GM21526 (cell line): Measurements from ENCODE around the gene HIC2.
A peak's percentile ranks its signal among the peaks of the same experiment; 100 is the strongest.
"Not testable (repeated sequence)": the region's sequence is repeated elsewhere in the genome, so short reads cannot be mapped to it uniquely, and the experiment has no call there.

ENCODE experiments used
- ATAC-seq: cut with Tn5 transposase; IDR thresholded peaks from one replicate; pipeline ENCODE4 v1.9.1; 2021; ENCODE audit warnings: moderate library complexity; ENCODE audit not compliant: unreplicated experiment, low FRiP score

The HIC2 gene, protein sequence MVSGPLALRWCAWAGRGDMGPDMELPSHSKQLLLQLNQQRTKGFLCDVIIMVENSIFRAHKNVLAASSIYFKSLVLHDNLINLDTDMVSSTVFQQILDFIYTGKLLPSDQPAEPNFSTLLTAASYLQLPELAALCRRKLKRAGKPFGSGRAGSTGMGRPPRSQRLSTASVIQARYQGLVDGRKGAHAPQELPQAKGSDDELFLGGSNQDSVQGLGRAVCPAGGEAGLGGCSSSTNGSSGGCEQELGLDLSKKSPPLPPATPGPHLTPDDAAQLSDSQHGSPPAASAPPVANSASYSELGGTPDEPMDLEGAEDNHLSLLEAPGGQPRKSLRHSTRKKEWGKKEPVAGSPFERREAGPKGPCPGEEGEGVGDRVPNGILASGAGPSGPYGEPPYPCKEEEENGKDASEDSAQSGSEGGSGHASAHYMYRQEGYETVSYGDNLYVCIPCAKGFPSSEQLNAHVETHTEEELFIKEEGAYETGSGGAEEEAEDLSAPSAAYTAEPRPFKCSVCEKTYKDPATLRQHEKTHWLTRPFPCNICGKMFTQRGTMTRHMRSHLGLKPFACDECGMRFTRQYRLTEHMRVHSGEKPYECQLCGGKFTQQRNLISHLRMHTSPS

DNA sequence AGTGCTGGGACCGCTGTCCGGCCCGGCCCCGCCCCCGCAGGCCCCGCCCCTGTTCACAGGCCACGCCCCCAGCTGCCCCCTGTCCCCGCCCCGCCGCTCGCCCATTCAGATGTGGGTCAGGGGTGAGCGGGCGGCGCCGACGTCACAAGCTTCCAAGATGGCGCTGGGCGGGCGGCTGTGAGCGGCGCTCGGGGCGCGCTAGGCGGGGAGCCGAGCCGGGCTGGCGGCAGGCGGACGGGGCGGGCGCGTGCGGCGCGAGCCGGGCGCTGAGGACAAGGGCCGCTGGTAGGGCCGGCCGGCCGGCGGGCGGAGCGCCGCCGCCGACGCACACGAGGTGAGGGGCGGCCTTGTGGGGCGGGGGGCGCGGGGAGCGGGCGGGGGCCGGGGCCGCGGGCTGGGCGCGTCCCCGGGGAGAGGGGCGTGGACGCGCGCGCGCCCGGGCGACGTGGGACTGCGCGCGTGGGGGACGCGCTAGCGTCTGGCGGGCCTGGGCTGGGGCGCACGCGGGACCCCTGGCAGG, at the start of gene HIC2:
HIC2 (plus strand) TSS at position 145 of the 520 bp plus-strand sequence. CDS start 25,461 bp downstream, outside the sequence.
- peak; percentile 61 for ATAC-seq

DNA sequence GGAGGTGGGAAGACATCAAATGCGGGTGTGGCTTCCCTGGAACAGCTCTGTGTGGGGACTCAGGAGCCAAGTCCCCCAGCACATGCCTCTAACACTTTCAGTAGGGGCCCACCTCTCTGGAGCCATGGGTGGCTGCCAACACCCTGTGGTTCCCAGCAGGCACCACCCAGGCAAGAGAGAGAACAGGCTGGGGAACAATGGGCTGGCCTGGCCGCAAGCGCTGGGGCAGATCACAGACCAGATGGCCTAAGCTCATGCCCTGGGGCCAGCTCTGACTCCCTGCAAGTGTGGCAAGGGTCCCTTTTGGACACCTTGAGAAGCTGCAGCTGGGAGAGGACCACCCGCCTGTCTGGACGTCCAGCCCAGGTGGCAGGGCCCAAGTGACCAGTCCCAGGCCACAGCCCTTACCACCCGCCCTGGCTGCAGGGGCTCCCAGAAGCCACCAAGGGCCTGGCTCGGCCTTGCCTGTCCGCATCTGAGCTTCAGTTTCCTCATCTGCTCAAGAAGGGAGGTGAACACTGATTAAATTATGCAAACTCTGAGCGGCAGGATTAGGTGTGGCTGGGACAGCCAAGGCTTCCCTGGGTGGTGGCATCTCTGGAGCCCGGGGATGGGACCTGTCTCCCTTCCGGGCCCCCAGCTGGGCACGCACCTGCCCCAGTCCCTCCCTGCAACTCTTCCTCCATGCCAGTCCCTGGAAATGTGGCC, 48.4 kb upstream of the HIC2 start:
- ATAC-seq: not testable (repeated sequence)

DNA sequence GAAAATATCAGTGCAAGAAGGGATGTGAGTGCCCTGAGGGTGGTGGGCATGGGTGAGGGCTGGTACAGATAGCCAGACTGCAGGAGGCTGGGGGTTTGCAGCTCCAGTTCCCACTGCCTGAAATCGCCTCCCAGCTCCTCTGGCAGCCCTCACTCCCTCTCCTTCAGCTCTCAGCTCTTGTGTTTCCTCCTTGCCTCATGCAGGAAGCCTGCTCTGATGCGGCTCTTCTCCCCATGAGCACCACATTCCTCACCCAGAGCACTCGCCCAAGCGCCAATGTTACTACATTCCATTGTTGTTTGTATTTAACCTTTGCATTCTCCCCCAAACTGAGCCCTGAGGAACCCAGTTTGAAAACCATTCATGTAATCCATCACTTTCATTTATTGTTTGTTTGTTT, 41.3 kb upstream of the HIC2 start:
- ATAC-seq: not testable (repeated sequence)

DNA sequence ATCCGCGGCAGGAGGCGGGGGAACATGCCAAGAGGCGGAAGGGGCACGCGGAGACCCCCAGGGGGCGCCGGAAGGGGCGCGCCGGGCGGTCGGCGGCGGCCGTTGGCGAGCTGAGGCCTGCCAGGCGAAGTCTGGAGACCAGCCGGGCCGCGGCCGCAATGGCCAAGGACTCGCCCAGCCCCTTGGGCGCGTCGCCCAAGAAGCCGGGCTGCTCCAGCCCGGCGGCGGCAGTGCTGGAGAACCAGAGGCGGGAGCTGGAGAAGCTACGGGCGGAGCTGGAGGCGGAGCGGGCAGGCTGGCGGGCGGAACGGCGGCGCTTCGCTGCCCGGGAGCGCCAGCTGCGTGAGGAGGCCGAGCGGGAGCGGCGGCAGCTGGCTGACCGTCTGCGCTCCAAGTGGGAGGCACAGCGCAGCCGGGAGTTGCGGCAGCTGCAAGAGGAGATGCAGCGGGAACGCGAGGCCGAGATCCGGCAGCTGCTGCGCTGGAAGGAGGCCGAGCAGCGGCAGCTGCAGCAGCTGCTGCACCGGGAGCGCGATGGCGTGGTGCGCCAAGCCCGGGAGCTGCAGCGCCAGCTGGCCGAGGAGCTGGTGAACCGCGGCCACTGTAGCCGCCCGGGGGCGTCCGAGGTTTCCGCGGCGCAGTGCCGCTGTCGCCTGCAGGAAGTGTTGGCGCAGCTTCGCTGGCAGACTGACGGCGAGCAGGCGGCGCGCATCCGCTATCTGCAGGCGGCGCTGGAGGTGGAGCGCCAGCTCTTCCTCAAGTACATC, 33.3 kb upstream of the HIC2 start, which contains the start of gene RIMBP3B:
RIMBP3B (plus strand) TSS at position 51 of the 767 bp plus-strand sequence; CDS start at position 159, 108 bp downstream.
- ATAC-seq: not testable (repeated sequence)

DNA sequence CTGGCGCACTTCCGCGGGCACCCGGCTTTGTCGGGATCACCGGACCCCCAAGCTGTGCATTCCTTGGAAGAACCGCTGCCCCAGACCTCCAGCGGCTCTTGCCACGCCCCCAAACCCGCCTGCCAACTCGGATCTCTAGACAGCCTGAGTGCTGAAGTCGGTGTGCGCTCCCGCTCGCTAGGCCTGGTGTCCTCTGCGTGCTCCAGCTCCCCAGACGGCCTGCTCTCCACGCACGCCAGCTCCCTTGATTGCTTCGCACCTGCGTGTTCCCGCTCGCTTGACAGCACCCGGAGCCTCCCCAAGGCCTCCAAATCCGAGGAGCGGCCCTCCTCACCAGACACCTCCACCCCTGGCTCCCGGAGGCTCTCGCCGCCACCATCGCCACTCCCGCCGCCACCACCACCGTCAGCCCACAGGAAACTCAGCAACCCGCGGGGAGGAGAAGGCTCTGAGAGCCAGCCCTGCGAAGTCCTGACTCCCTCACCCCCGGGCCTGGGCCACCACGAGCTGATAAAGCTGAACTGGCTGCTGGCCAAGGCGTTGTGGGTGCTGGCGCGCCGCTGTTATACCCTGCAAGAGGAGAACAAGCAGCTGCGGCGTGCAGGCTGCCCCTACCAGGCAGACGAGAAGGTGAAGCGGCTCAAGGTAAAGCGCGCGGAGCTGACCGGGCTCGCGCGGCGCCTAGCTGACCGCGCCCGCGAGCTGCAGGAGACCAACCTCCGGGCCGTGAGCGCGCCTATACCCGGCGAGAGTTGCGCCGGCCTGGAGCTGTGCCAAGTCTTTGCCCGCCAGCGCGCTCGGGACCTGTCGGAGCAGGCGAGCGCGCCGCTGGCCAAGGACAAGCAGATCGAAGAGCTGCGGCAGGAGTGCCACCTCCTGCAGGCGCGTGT, 32.5 kb upstream of the HIC2 start:
- not testable (repeated sequence) for ATAC-seq

DNA sequence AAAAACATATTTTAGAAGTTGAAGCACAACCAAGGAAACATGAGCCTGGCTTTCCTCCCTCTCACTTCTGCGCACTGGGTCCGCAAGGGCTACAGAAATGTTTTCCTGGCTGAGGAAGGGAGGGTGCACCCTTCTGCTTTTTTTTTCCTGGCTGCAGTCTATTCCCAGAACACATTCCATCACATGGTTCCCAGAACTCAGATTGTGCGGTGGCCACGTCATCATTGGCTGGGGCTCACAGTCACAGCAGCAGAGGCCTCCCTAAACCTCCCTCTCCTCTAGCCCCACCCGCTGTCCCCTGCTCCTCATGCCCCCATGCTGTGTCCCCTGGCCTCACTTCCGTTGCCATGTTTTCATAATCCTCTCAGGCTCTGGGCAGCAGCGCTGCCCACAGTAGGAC, 27.7 kb upstream of the HIC2 start:
- ATAC-seq: not testable (repeated sequence)

DNA sequence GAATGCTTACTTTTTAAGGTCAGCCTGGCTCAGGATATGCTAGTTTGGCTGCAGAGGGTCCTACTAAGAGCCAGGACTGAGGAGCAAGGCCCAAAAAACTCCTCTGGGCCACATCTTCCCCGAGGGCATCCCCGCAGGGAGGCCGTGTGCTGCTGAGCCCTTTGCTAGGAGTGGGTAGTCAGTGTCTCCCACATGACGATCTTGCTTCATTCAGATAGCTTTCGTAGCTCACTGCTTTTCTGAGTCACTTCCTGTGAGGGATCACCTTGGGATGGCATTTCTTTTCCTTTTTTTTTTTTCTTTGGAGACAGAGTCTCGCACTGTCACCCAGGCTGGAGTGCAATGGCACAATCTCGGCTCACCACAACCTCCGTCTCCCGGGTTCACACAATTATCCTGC, 27.2 kb upstream of the HIC2 start:
- ATAC-seq: not testable (repeated sequence)

DNA sequence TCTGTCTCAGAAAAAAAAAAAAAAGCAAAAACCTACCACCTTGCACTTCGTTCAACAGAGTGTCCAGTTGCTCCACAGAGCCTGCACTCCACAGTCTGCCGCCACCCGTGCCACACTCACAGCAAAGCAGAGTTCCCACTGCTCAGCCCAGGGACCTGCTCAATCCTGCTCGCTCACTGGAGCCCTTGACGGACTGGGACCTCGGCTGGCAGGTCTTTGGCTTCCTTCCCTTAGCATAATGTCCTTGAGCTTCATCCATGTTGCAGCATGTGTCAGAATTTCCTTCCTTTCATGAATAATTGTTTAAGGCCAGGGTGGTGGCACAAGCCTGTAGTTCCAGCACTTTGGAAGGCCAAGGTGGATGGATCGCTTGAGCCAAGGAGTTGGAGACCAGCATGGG, 22.6 kb upstream of the HIC2 start:
- ATAC-seq: not testable (repeated sequence)

DNA sequence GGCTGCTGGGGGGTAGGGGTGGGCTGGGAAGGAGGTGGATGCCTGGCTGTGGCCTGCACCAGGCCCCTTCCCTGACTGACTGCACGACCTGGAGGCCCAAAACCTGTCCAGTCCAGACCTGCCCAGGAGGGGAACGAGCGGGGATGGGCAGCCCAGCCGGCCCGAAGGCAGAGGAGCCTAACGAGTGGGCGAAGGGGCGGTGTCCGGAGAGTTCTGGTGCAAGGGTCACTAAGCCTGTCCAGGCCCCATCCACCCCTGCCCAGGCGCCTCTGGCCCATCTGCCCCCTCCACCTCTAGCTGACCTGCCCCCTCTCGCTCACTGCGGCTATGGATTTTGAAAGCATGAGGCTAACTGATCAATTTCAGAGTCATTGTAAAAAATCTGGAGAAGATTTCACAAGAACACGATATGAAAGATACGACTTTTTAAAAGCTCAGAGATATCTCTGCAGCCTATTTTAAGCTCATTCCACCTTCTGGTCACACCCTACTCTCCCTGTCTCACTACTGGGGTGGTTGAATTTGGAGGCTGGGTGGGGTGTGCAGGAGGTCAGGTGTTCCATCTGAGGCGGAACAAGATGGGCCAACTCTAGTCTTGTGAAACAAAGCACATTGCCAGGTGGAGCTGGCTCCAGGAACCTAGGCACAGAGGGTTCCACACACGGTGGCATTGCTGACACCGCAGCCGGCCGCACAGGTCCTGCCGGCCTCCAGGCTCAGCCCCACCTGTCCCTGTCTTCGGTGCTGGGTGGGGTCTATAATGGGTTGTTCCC, 15.8 kb upstream of the HIC2 start:
- ATAC-seq: not testable (repeated sequence)

DNA sequence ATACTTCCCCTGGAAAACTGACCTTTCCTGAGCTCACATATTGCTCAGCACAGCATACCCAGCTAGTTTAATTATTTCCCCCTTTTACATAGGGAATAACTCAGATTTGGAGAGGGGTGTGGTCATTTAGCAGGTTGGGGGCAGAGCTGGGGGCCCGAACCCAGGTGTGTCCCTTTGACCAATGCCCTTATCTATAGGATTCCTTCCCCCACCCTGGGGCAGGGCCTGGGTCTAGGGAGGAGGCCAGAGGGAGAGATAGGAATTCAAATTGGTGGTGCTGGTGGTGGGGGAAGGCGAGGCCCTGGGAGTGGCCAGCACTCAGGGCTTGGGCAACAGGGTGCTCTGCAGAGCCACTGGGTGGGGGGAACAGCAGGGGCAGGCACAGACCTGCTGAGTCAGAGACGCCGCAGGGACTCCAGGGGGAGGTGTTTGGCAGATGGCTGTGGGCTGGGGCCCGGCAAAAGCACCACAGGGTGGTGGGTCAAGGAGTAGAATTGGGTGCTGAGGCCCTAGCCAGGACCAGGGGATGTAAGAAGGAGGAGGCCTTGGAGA, 14.3 kb upstream of the HIC2 start:
- ATAC-seq: not testable (repeated sequence)

DNA sequence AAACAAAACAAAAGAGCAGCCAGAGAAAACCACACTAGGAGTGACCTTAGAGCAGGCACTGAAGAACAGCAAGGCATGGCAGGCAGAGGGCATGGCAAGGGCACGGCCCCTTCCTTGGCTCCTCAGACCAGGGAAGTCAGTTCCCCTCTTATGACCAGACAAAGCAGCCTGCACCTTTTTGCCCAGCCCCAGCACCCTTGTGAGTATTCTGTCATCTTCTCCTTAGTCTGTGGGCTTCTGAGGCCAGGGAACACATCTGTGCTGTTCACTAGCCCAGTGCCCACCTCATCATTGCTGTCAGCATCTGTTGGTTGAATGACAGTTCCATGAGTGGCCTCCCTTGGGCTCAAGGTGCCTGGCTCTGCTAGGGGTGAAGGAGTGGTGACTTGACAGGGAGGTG, 10.0 kb upstream of the HIC2 start:
- not testable (repeated sequence) for ATAC-seq

DNA sequence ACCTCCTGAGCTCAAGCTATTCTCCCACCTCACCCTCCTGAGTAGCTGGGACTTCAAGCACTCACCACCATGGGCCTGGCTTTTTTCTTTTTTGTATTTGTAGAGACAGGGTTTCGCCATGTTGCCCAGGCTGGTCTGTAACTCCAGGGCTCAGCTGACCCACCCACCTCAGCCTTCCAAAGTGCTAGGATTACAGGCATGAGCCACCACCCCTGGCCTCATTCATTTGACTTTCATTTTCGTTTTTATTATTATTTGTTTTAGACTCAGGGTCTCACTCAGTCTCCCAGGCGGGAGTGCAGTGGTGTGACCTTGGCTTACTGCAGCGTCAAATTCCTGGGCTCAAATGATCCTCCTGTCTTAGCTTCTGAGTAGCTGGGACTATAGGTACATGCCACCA, 9.4 kb upstream of the HIC2 start:
- ATAC-seq: not testable (repeated sequence)

DNA sequence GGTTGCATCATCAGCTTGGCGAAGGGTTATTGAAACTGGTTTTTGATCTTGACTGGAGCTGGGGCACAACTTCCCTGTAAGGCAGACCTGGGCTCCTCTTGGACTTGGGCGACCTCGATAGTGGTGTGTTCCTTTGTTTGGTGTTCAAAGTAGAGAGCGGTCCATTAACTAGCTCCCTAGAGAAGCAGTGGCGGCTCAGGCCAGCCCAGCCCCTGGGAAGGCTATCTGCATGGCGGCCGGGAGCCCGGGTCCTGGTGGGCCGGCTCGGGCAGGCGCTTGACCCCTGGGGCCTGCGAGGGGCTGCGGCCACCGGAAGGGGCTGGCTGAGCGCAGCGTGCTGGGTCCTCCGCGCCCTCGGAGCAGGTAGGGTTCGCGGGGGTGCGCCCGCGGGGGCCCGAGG, 796 bp upstream of the HIC2 start:
- ATAC-seq: not testable (repeated sequence)

DNA sequence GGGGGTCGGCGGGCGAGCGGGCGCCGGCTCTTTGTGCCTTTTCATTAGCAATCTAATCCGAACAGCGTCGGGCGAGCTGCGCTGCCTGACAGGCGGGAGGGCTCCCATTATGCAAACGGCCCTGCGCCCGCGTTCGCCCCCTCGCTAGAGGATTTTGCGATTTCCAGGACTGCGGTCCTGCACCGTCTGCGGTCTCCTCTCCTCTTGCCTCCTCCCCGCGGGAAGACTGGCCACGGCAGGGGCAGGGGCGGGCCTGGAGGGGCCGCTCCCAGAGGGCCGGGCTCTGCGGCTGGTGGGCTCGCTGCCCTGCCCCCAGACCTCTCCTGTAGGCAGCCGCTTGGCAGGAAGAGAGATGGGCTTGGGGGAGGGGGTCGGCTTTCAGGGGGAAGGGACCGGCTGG, 682 bp downstream of the HIC2 start:
- peak; percentile 21 for ATAC-seq

DNA sequence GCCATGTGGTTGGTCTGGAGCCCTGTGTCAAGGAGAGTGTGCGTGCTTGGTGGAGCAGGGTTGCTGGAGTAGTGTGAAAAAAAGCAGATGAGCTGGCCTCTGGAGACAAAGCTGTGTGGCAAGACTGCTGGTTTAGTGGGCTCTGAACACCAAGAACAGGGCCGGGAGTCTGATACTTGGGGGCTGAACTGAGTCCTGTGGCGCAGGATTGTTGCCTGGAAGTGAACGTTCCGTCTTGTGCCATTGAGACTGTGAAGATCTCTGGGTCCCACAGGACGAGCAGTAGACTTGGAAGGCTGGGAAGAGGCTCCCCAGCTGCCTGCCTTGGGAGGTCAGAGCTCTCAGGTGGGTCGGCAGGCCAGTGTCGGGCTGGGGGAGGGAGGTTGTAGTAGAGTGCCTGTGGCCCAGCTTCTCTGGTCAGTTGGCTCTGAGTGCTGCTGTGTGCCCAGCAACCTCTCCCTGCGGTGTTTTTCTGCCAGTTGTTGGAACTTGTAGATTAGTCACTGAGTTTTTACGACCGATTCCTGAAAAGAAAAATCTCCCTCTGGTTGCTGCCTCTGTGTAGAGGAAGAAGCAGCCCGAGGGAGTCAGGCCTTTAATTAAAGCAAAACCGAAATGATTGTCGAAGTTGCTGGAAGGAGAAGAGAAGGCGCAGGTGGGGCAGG, 1.9 kb downstream of the HIC2 start:
- not testable (repeated sequence) for ATAC-seq

DNA sequence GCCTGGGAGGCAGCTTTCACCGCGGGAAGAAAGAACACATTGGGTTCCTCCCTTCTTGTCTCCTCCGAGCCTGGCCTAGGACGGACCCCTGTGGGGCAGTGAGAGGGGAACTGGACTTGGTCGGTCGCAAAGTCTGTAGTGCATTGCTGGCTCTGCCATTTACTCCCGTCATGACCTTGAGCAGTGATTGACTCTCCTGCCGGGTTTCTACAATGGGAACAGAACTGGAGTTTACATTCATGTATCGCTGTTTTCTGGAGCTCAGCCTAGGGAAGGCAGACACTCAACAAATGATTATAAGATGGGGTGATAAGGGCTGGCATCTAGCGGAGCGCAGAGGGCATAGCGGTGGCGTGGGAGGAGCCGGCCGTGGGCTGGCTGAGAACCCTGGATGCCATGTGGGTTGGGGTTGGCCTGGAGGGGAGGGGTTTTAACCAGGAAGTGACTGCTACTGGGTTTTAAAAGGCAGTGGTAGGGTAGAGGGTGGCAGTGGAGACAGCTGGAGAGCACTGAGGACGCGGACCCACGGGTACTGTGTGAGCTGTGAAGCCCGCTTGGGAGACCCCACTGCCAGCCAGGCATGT, 3.1 kb downstream of the HIC2 start:
- ATAC-seq: not testable (repeated sequence)

DNA sequence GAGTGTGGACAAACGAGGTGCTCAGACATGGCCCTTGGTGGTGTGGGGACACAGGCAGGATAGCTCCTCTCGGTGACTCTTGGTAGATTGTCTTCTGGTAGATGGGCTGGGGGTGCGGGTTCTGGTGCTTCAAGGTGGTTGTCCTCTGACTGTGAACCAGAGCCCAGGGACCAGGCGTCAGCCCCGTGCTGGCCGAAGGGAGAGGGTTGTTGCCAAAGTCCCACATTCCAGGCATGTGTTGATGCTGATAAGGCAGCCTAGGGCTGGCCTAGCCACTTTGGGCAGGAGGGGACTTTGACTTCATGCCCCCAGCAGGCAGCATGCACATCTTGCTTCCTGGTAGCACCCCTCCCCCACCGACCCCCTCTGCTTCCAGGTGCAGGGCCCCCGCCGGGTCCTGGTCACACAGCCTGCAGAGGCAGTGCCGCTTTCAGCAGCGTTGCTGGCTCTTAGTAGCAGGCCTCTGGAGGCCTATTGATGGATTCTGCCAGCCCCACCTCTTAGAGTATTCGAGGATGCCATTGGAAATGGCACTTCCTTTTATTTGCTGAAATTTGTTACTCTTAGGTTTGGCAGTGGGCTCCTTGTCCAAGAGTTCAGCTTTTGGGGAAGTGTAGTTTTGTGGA, 7.0 kb downstream of the HIC2 start:
- ATAC-seq: not testable (repeated sequence)
